ENCODE measurements around the gene VPS4A. TPM values are rescaled to one million over a fixed set of nuclear protein-coding genes. Genes with fewer than 3 reads are reported as not detected.
A peak's percentile ranks its signal among the peaks of the same experiment; 100 is the strongest.

Gene VPS4A
- total and polyA plus RNA-seq, 12 donors, result 28.1 to 55.1 (median 34.6) TPM

DNA sequence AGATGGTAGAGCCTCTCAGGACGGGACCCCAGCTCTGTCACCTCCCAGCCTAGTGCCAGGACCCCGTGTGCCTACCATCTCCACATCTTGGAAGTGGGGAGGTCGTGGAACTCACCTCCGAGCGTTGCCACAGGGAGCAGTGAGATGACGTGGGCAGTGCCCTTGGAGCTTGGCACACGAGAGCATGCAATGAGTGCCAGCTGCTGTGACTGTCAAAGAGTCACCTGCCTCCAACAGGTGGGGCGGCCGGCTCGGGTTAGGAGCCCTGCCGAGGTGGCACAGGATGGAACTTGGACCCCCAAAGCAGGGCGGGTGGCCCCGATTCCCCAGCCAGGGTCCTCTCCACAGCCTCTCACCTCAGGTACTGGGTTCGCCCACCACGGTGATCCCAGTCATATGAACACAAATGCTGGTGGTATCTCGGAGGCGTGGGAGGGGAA is 5.5 kb downstream of the VPS4A start:
- Histone ChIP-seq H3K4me3 (no peak overlapping the region), H3K27ac (peak overlapping the region in 2 of 5 donors; percentile 81 to 86), H3K9me3 (replicated peaks in 1 of 3) (no peaks in the 10 kb centered on the region), H3K36me3 (replicated peaks in 1 of 2) (peaks cover 0 to 68% of the 10 kb centered on the region in 2 donors), H3K4me1 (replicated peaks in 1 of 2) (peaks cover 18 to 26% of the 10 kb centered on the region in 2 donors), H3K27me3 (no peaks in the 10 kb centered on the region)
- peak in 5 of 7 donors; percentile 52 to 76 (median 69) for DNase-seq
- intact Hi-C loops (cut with DNase I), result no loop called here
- 60 to 97% (median 69%) methylated on average over 1 to 17 of the region's 17 CpGs for WGBS, 4 donors
- TF ChIP-seq, protein P1, sequence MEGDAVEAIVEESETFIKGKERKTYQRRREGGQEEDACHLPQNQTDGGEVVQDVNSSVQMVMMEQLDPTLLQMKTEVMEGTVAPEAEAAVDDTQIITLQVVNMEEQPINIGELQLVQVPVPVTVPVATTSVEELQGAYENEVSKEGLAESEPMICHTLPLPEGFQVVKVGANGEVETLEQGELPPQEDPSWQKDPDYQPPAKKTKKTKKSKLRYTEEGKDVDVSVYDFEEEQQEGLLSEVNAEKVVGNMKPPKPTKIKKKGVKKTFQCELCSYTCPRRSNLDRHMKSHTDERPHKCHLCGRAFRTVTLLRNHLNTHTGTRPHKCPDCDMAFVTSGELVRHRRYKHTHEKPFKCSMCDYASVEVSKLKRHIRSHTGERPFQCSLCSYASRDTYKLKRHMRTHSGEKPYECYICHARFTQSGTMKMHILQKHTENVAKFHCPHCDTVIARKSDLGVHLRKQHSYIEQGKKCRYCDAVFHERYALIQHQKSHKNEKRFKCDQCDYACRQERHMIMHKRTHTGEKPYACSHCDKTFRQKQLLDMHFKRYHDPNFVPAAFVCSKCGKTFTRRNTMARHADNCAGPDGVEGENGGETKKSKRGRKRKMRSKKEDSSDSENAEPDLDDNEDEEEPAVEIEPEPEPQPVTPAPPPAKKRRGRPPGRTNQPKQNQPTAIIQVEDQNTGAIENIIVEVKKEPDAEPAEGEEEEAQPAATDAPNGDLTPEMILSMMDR (IDR thresholded peaks at IDR 0.05), result no peak
- no peak for TF ChIP-seq POLR2A (IDR thresholded peaks at IDR 0.05)

DNA sequence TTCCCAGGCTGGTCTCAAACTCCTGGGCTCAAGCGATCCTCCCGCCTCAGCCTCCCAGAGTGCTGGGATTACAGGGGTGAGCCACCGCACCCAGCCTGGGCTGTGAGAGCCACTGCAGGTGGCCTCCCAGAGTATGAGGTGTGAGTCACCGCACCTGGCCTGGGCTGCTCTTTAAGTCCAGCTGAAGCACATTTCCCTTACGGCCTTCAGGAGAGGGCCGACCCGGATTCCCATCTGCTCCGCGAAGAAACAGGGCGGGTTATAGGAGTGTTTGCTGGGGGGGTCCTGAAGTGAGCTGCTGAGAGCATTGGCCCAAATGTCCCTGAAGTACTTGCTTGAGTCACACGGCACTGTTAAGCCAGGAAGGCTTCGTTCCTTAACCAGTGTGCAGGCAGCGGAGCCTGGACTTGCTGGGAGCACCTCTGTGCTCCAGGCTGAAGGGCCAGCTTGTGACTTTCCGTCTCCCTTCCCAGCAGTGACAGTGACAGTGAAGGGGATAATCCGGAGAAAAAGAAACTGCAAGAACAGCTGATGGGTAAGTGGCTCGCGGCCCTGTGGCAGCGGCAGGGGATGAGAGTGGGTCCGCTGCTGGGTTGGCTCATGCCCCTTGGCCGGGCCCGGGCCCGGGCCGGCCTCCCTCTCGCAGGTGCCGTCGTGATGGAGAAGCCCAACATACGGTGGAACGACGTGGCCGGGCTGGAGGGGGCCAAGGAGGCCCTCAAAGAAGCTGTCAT is 7.2 kb downstream of the VPS4A start:
- peak overlapping the region in 2 of 5 donors; percentile 32 to 38 for H3K27ac ChIP-seq
- TF ChIP-seq POLR2A (IDR thresholded peaks at IDR 0.05), result no peak
- TF ChIP-seq, protein P1 (IDR thresholded peaks at IDR 0.05), result no peak
- DNase-seq, result peak in 1 of 7 donors; percentile 22
- WGBS, 4 donors, result 87 to 89% (median 88%) methylated on average over 29 to 30 of the region's 30 CpGs
- H3K4me3 ChIP-seq, result no peak overlapping the region
- intact Hi-C loops (cut with DNase I), result no loop called here
- peaks cover 0 to 86% of the 10 kb centered on the region in 2 donors for H3K36me3 ChIP-seq (replicated peaks in 1 of 2)
- no peaks in the 10 kb centered on the region for H3K27me3 ChIP-seq
- peaks cover 7 to 16% of the 10 kb centered on the region in 2 donors for H3K4me1 ChIP-seq (replicated peaks in 1 of 2)
- H3K9me3 ChIP-seq (replicated peaks in 1 of 3), result no peaks in the 10 kb centered on the region

DNA sequence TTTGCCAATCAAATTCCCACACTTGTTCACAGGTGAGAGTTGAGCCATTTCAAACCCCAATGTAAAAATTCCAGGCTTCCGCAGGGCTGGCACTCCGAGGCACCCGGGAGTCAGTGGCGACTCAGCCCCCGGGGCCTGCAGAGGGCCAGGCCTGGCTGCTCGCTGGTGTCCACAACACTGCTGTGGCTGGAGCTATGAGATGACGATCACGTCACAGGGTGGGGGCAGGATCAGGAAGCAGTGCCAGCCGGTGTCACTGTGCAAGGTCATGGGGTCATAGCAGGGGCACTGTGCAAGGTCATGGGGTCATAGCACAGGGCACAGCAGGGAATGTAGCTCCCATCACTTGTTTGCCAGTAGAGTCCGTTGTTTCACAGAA is 7.8 kb downstream of the VPS4A start:
- intact Hi-C loops (cut with DNase I), result no loop called here
- DNase-seq, result peak in 1 of 7 donors; percentile 13

DNA sequence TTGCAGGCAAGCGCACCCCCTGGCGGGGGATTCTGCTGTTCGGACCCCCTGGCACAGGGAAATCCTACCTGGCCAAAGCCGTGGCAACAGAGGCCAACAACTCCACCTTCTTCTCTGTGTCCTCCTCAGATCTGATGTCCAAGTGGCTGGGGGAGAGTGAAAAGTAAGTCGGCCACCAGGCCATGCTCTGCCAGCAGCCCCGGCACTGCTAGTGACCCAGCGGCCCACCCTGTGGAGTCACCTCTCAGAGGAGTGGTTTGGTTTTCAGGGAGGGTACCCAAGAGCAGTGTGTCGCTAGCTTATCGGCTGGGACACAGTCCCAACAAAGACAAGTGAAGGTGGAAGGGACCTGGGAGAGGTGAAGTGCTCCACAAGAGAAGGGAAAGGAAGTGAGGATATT is 8.2 kb downstream of the VPS4A start:
- 87 to 99% (median 92%) methylated on average over 7 to 9 of the region's 9 CpGs for WGBS, 4 donors
- H3K9me3 ChIP-seq (replicated peaks in 1 of 3), result no peaks in the 10 kb centered on the region
- H3K27ac ChIP-seq, result no peak overlapping the region
- peaks cover 7 to 21% of the 10 kb centered on the region in 2 donors for H3K4me1 ChIP-seq (replicated peaks in 1 of 2)
- no peaks in the 10 kb centered on the region for H3K27me3 ChIP-seq
- DNase-seq, result peak in 1 of 7 donors; percentile 13
- peaks cover 0 to 95% of the 10 kb centered on the region in 2 donors for H3K36me3 ChIP-seq (replicated peaks in 1 of 2)
- TF ChIP-seq, protein P1 (IDR thresholded peaks at IDR 0.05), result no peak
- no peak for TF ChIP-seq POLR2A (IDR thresholded peaks at IDR 0.05)
- intact Hi-C loops (cut with DNase I), result no loop called here
- H3K4me3 ChIP-seq, result no peak overlapping the region

More for the DNA sequence above, 7.8 kb downstream of the VPS4A start:
- Histone ChIP-seq H3K4me3 (no peak overlapping the region), H3K27ac (peak overlapping the region in 1 of 5 donors; percentile 38), H3K27me3 (no peaks in the 10 kb centered on the region), H3K9me3 (replicated peaks in 1 of 3) (no peaks in the 10 kb centered on the region), H3K4me1 (replicated peaks in 1 of 2) (peaks cover 7 to 16% of the 10 kb centered on the region in 2 donors), H3K36me3 (replicated peaks in 1 of 2) (peaks cover 0 to 90% of the 10 kb centered on the region in 2 donors)
- WGBS, 4 donors, result 44 to 80% (median 68%) methylated on average over 1 to 10 of the region's 10 CpGs
- TF ChIP-seq, protein P1 (IDR thresholded peaks at IDR 0.05), result no peak
- TF ChIP-seq POLR2A (IDR thresholded peaks at IDR 0.05), result no peak
